Measurements from ENCODE around the gene CTPS1. TPM values are rescaled to one million over a fixed set of nuclear protein-coding genes. Genes with fewer than 3 reads are reported as not detected.

The CTPS1 gene
- total and polyA plus RNA-seq, 8 donors: 6.4 to 45.5 (median 23.1) TPM

- H3K9me3 ChIP-seq: no peaks in the 10 kb centered on the region
- H3K27me3 ChIP-seq: no peaks in the 10 kb centered on the region
- no peak for TF ChIP-seq POLR2AphosphoS5 (IDR thresholded peaks at IDR 0.05)
- TF ChIP-seq EP300 (IDR thresholded peaks at IDR 0.05): no peak
- TF ChIP-seq POLR2A (IDR thresholded peaks at IDR 0.05): no peak
- TF ChIP-seq CTCF (IDR thresholded peaks at IDR 0.05): no peak
- no peak for DNase-seq
- intact Hi-C loops (cut with DNase I; ENCODE audit: low total_unique reads): no loop called here
- 62 to 90% (median 69%) methylated on average over 2 of the region's 2 CpGs for WGBS, 5 donors
- no peak overlapping the region for H3K27ac ChIP-seq
- no peak overlapping the region for H3K4me3 ChIP-seq
- peaks cover 6 to 64% (median 57%) of the 10 kb centered on the region in 4 donors for H3K36me3 ChIP-seq
- H3K4me1 ChIP-seq: peaks cover 0 to 17% (median 10%) of the 10 kb centered on the region in 4 donors
Observed at GRCh38 chr1:41024953-41025352, 45.5 kb downstream of the CTPS1 start.

- H3K27ac ChIP-seq: no peak overlapping the region
- 90 to 97% (median 93%) methylated on average over 4 of the region's 4 CpGs for WGBS, 5 donors
- DNase-seq: no peak
- TF ChIP-seq CTCF (IDR thresholded peaks at IDR 0.05) (no peak), EP300 (IDR thresholded peaks at IDR 0.05) (no peak), POLR2A (IDR thresholded peaks at IDR 0.05) (no peak), POLR2AphosphoS5 (IDR thresholded peaks at IDR 0.05) (no peak)
- H3K36me3 ChIP-seq: peaks cover 6 to 76% (median 70%) of the 10 kb centered on the region in 4 donors
- no peaks in the 10 kb centered on the region for H3K9me3 ChIP-seq
- H3K27me3 ChIP-seq: no peaks in the 10 kb centered on the region
- H3K4me3 ChIP-seq: no peak overlapping the region
- intact Hi-C loops (cut with DNase I; ENCODE audit: low total_unique reads): no loop called here
- peaks cover 0 to 10% (median 5%) of the 10 kb centered on the region in 4 donors for H3K4me1 ChIP-seq
Observed at GRCh38 chr1:41025979-41026819, 46.7 kb downstream of the CTPS1 start.

- intact Hi-C loops (cut with DNase I; ENCODE audit: low total_unique reads): no loop called here
- TF ChIP-seq CTCF (IDR thresholded peaks at IDR 0.05) (no peak), POLR2A (IDR thresholded peaks at IDR 0.05) (no peak), EP300 (IDR thresholded peaks at IDR 0.05) (no peak), POLR2AphosphoS5 (IDR thresholded peaks at IDR 0.05) (no peak)
- DNase-seq: no peak
- Histone ChIP-seq H3K9me3 (no peaks in the 10 kb centered on the region), H3K27me3 (no peaks in the 10 kb centered on the region), H3K4me1 (no peaks in the 10 kb centered on the region), H3K36me3 (peaks cover 14 to 96% (median 85%) of the 10 kb centered on the region in 4 donors), H3K4me3 (no peak overlapping the region), H3K27ac (no peak overlapping the region)
- WGBS, 5 donors: 97 to 98% (median 97%) methylated on average over 9 to 10 of the region's 10 CpGs
Observed at GRCh38 chr1:41028034-41028642, 48.6 kb downstream of the CTPS1 start.

GRCh38 chr1:41030872-41031616, 51.5 kb downstream of the CTPS1 start:
- no peaks in the 10 kb centered on the region for H3K9me3 ChIP-seq
- H3K36me3 ChIP-seq: peaks cover 28 to 100% (median 98%) of the 10 kb centered on the region in 4 donors
- DNase-seq: no peak
- intact Hi-C loops (cut with DNase I; ENCODE audit: low total_unique reads): no loop called here
- no peaks in the 10 kb centered on the region for H3K4me1 ChIP-seq
- no peak overlapping the region for H3K27ac ChIP-seq
- no peaks in the 10 kb centered on the region for H3K27me3 ChIP-seq
- TF ChIP-seq EP300 (IDR thresholded peaks at IDR 0.05) (no peak), CTCF (IDR thresholded peaks at IDR 0.05) (no peak), POLR2A (IDR thresholded peaks at IDR 0.05) (no peak), POLR2AphosphoS5 (IDR thresholded peaks at IDR 0.05) (no peak)
- 86 to 98% (median 92%) methylated on average over 8 of the region's 8 CpGs for WGBS, 5 donors
- H3K4me3 ChIP-seq: no peak overlapping the region
